LHCN-M2 (cell line): ENCODE results near the gene UNC13C. TPM values are rescaled to one million over a fixed set of nuclear protein-coding genes. Genes with fewer than 3 reads are reported as not detected.
A peak's percentile ranks its signal among the peaks of the same experiment; 100 is the strongest.

Experiments used
- DNase-seq: peaks from one replicate; pipeline ENCODE4 v3.0.0-alpha.2; 2012; ENCODE audit warnings: low read depth
- total RNA-seq: library from RNA; depleted of rRNA; stranded (reverse); fragments of >200 nt; gene quantifications from 2 replicates; pipeline ENCODE4 v1.2.3, GENCODE V29; 2014

The UNC13C gene
- total RNA-seq, 1 experiment from 2014 or later: 0.11 TPM

DNA sequence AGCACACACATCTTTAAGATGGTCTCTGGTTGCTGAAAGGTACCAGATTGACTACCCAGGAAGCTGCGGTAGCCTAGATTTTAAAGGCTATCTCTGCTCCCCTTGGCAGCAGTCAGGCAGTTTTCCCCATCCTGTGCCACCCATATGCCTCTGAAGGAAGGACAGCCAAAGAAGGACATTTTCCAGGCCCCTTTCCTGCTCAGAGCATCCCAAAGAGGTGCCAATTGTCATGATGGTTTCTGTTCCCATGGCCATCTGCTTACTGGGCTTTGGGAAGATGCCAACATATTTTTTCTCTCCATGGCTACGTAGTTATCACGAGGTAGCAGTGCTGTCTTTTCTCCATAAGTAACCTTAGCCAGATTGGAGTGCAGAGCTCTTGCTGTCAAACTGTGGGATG, 39.7 kb downstream of the UNC13C start:
- DNase-seq: no peak

DNA sequence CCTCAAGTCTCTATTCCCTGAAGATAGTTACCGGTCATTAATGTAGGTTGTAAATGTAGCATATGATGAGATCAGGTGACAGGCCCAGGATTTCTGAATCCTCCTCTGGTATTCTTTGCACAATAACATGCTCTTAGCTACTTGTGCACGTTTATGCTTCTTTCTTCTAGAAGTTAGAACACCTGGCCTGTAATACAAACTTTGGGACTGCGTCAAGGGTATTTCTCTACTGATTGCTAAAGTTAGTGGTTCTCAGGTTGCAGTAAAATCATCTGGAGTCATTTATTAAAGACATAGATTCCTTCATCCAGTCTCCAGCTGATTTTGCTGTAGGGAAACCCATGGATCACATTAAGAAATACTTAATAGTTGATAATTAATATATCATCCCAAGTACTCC, 48.0 kb downstream of the UNC13C start:
- DNase-seq: no peak

DNA sequence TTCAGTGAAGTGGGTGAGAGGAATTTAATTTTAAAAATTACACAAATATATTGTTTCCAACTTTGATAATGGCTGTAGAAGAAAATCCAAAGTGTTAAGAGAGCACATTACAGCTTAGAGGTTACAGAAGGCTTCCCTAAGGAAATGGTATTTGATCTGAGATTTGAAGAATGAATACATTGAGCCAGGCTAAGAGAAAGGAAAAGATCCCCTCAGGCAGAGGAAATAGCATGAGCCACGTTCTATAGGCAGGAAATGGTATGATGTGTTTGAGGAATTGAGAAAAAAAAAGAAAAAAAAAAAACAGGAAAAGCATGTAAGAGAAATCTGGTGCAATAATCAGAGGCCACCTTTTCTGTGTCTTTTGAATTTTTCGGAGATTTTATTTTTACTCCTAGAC, 48.6 kb downstream of the UNC13C start:
- DNase-seq: no peak

DNA sequence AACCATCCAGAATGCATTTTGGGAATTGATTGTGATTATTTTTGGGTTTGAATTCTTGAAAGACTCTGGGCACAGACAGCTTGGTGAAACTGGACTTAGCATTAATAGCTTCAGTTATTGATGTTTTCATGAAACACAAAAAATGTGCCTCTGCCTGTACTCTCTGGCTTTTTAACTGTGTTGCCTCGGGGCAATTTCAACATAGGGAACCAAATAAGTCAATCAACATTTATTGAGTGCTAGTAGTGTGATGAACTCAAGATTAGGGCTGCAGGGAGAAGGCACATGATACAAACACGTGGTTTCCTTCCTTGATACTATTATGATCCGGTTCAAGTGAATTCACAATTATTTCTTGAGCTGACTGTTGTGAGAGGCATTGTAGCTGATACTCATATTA, 50.8 kb downstream of the UNC13C start:
- DNase-seq: no peak

DNA sequence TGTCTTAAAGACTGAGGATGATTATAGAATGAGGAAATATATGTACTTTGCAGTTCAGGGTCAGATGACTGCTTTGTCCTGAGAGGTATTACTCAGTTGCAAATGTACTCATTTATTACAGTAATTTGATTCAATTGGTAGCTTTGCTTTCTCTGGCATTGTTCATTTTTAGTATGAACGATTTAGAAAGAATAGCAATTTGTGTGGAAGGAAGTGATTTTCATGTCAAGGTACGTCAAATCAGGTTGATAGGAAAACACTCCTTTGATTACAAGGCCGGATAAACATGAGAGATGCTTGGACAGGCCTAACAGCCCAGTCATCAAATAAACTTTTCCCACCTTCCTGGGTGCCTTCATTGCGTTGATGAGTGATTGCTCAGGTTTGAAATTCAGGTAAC, 53.8 kb downstream of the UNC13C start:
- no peak for DNase-seq

DNA sequence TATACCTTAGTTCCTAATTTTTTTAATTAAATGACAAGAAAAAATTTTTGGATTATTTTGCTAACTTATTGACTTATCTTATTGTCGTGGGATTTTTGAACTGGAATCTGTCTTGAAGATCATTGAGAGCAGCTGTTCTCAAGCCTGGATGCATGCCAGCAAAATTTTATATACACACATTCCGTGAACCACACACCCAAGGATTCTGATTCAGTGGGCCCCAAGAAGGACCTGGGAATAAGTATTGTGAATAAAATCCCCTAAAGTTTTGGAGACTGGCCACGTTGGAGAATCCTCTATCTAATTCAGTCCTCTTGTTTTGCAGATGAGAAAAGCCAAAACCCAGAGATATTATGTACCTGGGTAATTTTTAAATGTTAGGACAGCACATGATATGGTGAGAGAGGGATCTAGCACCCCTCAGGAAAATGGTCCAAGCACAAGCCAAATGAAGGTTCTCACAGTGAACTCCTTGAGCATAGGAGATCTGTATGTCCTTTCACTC, 55.2 kb downstream of the UNC13C start:
- peak; percentile 48 for DNase-seq

DNA sequence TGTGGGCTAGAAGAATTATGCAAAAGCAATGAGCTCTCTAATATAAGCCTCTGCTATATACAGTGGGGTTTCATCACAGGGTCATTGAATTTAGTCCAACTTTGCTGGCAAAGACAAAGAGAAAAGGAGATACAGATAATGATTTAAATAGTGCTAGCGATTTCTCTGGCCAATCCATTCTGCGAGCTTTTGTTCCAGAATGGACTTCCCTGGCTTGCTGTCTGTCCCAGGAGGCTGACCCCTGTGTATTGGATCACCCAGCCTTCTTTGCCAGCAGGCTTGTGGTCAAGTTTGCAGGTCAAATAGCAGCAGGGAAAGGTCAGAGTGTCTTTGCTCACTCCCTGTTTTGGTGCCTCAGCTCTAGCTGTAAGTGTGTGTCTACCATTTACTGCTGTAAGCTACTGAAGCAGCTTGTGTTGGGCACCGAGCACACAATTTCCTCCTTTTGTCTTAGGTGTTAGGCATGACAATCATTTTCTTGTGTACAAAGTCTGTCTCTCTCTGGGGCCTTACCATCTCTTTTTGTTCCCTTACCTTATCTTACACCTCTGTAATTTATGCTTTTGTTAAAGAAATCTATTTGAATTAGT, 55.7 kb downstream of the UNC13C start:
- peak; percentile 30 for DNase-seq

DNA sequence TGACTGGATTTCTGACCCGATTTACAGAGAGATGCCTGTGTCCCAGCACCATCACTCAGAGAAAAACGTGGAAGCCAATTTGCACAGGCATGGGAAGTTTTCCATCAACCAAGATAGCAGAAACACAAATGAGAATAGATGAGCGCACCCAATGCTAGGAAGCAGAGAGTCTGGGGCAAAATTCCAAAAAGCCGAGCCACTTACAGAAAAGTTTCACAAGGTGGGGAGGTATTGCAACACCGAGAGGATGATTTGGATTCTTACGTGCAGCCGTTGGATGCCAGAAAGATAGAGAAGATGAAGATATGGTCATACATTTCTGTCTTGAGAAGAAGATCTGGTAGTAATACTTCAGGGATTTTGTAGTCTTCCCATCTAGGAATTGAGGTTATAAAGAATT, 57.4 kb downstream of the UNC13C start:
- no peak for DNase-seq

DNA sequence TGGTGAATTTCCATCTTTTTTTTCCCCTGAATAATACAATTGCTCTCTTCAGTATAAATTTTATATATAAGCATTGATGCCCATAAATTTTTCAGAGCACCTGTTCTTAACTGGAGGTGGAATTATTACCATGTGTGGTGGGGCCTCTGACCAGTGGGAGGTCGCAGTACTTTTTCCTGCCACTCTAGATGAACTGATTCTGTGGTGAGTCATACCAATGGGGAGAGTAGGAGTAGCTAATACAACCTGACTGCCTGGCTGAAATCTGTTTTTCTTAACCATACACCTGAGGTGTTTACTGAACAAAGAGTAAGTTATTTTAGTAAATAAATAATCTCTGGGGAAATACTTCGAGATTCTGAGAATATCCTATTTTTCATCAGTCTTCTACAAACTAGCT, 67.2 kb downstream of the UNC13C start:
- DNase-seq: no peak

DNA sequence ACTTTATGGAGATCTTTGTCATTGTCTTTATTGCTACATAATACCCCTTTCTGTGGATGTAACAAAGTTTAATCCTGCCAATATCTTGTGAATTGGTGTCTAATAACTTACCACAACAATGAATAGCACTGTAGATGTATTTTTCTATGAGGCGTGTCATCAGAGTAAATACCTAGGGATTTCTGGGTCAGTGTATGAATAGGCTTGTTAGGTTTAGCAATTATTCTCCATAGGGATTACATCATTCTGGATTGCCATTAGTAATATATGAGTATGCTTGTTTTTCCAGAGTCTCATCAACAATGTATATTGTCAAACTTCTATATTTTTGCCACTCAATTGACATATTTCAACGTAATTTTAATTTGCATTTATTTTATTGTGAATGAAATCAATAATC, 67.9 kb downstream of the UNC13C start:
- no peak for DNase-seq

DNA sequence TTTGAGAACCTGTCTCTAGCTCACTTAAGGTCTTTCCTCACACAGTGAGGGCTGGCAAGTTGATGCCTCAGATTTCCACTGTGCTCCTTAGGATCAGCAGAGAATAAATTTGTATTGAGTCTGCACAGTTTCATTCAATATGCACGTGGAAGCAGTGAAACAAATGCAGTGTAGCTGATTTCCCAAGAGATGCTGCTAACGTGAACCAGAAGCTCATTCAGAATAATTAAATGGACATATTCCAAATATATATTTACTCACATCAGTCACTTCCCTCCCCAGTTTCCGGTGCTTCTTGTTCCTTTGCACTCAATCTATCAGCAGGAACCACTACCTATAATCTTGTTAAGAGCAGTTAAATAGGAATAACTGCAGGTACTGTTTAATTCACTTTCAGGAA, 86.1 kb downstream of the UNC13C start:
- no peak for DNase-seq

DNA sequence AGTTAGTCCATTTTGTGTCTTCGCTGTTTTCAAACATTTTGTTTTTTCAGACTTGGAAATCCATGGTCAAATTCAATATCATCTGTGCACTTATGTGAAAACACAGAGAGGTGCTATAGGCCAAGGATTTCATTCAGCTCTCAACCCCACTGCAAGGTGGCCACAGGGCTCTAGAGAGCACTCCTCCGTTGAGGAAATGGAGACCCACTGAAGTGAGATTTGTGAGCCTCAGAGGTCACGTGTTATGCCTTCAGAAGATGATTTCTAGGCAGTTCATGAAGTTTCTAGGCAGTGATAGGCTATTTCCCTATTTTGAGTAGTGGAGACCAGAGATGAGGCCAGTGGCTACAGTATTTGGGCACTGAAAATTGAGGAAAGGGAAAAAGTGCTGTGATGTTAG, 88.2 kb downstream of the UNC13C start:
- DNase-seq: peak; percentile 1

DNA sequence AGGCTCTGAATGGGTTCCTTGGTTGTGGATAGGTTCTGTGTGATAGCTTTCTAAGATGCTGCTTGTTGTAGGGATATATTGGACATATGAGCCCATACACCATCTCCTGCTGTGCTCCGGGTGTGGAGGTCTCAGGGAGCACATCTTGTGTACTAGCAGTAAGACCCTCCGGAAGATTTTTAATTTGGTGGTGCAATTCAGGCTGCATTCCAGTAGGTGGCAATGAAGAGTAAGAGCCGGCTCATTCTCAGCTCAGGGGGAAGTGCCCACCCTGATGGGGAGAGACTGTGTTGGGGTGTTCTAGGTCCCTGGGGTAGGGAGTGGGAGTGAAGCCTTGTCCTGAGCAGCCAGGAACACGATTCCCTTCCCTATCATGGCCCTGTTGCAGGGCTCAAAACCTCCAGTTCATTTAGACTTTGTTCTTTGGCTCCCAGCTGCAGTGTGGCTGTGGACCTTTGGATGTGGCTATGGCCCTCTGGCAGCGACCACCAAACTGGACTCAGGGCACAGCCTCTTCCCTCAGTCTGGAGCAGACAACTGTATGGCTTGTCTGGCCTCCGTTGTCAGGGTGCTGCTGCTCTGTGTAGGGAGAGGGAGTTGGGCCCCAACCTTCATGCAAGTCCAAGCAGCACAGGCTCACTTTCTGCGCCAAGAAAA, 104.7 kb downstream of the UNC13C start:
- peak; percentile 6 for DNase-seq

DNA sequence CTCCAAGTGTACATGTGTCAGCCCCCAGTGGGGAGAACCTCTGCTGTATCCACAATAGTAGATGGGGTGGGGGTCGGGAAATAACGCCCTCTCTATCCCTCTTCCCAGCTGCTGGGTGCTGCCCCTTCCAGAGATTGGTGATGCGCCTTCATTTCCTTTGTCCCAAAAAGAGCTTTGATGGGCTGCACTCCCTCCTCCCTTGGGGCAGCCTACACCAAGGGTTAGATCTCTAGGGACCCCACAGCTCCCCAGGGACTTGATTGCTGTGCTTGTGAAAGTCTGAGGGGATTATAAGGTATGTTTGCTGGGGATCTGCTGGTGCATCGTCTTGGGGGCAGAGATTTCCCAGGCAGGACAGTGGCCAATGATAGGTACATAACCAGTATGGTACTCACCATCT, 105.3 kb downstream of the UNC13C start:
- DNase-seq: no peak

DNA sequence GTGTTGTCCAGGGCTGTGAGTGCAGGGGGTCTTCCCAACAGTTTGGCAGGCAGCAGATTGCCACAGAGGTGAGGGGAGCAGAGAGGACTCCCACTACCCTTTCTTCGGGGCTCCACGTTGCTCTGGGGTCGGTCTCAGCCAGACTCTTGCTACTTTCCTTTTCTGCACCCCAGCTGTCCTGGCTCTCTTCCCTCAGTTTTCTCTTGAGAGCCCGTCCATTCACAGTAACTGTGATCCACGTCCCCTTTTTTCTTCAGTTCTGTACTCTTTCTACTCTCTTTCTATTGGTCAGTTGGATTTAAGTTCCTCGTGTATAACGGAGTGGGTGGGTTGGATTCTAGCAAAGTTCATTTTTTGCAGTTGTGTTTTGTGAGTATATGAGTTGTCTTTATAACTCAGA, 105.8 kb downstream of the UNC13C start:
- DNase-seq: no peak

DNA sequence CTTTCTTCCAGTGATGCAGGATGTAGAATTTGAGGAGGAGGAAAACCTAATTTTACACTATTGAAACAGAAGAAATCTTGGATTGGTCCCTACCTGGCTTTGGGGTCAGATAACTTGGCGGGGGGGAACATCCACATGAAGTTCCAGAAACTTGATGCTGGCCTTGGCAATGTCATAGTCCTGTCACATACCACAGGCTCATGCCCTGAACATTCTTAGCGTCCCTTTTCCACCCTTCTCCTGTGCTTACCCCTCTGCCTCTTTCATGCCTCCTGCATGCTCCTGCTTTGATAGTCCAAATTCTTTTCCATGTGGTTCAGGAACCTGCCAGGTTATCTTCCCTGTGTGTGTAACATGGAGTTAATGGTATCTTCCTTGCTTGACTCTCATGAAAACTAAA, 110.6 kb downstream of the UNC13C start:
- DNase-seq: no peak

DNA sequence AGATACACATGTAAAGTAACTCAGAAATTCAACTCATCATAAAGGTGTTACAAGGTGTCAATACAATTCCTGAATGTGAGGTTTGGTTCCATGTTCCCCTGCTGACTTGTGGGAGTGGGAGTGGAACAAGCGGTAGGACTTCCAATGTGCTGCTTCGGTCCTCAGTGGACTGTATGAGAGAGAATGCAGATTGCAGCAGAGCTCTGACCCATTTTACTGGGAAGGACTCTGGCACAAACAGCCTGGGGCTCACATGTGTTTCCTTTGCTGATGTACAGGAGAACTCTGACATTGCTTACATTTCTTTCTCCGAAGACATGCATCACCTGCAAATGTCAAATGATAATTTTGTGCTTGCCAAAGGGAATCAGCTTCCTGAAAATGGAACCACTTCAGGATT, 111.5 kb downstream of the UNC13C start:
- DNase-seq: no peak

DNA sequence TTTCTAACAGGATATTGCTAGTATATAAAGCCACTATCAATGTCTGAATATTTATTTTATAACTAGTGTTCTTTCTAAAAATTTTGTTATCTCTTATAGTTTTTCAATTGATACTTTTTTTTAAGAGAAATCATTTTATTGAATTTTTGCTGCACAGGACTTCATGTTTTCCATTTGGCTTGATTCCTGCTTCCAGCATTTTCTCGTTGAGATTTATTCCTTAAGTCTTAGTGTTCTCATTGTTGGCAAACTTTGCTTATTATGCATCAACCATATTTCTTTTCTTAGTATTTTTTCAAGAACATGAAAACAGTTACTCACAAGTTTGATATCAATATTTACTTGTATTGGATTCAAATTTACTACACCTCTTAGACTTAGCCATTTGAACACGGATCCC, 113.4 kb downstream of the UNC13C start:
- no peak for DNase-seq

DNA sequence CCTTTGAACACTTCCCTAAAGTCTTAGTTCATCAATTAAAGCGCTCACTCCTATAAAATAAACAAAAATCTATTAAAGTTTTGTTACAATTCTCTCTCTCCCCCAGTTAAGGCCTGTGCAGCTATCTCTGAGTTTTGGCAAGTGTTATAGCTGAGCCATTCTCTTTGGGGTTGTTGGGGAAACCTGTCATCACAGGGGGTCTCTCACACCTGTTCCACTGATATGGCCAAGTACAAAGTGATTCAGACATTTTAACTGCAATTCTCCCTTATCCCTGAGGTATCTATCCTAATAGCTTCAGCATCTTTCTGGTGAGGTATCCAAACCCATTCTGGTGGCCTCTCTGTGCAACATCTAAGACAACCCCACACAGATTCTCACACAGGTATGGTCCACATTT, 116.4 kb downstream of the UNC13C start:
- DNase-seq: no peak

DNA sequence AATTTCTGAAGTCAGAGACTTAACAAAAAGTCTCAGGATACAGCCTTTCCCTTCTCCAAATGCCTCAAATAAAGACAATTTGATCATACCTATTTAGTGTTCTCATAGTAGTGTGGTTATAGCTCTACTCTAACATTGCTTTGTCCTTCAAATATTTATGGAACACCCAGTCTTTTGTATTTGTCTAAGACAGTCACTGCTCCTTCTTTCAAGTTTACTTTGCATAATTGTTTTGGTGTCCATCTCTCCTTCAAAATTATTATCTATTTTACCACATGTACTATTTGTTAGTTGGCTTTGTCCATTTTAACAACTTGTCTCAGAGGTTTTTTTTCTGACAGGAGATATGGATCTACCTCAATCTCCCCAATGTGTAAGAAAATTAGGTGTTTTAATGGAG, 118.8 kb downstream of the UNC13C start:
- no peak for DNase-seq

DNA sequence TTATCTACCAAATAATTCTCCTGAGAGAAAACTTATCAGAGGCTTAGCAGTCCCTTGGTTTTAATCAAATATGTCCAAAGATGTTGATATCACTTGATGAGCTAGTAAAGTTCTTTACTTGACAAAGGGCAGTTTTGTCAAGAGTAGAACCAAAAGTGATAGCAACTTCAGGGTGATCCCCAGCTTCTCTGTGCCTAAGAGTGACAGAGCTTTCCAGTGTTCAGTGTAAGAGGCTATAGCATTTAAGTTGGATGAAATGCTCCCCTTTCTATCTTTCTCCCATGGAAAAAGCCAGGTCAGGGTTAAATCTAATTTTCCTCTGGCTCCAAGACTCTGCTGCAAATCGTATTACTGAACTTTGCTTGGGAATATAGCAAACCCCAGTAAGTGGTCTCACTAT, 120.8 kb downstream of the UNC13C start:
- DNase-seq: no peak

DNA sequence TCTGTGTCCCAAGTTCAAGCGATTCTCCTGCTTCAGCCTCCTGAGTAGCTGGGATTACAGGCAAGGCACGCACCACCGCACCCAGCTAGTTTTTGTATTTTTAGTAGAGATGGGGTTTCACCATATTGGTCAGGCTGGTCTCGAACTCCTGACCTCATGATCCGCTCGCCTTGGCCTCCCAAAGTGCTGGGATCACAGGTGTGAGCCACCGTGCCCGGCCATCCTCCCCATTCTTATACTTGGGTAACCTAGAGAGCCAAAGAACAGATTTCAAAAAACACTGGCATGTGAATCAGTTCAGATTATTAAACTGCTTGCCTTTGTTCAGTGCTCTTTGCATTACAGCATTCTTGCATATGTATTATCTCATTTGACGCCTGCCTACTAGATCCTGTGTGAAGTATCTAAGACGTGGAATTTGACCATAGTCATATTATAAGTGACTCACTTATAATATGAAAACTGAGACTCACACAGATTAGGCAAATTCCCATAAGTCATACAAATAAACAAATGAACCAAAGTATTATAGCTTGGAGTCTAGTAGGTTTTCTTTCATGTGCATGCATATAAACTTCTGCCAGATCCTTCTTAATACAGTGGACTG, 123.5 kb downstream of the UNC13C start:
- peak; percentile 29 for DNase-seq

DNA sequence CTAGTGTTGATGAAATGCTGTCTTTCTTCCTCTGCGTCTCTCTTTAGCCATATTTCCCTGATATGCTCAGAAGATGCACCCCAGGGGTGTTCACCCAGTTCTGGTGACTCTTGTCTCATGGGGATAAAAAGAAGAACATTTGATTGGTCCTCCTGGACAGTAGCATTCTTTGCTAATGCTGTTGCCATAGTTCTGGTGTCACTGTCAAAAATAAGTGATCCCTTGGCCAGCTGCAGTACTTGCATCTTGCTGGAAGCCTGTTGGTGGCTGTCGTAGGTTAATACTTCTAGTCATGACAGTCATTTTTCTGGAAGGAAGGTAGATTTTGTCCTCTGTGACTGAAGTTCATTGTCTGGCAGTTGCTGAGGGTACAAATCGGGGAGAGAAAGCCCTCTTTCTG, 124.5 kb downstream of the UNC13C start:
- peak; percentile 33 for DNase-seq
